ENCODE data around the gene OR2D2. TPM values are rescaled to one million over a fixed set of nuclear protein-coding genes. Genes with fewer than 3 reads are reported as not detected.

OR2D2 gene
- total RNA-seq, 1 experiment from 2014 or later: 0.20 TPM

DNA sequence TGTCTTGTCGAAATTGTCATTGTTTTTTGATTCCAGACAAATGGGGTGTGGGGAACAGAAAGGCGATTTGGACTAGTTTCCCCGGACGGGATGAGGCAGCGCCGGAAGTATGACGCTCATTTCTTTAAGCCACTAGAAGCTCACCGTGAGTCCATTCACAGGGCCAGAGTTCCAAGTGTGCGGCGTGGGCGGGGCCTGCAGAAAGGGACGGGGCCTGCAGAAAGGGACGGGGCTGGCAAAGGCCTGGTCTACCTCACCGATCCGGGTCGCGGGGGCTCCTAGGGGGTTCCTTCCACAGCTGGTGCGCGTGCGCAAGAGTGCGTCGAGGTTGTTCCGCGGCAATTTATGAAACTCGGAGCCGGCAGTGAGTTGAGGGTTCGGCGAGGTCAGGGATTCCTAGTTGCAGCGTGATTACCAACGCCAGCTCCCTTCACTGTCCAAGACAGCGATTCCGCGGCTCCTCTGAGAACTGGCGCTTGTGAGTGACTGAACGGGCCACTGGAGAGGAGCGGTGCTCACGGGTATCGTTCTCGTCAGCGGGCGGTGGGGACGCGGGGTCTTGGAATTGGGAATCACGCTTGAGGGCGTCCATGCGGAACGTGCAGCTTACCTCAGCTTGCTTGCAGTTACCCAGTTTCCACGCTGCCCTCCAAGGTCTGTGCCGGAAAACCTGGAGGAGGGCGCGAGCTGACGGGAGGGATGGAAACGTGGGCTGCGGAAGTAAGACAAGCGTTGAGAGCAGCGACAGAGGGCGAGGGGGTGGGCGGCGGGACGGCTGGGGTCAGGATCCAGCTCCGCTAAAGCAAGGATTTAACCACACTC is 34.1 kb upstream of the OR2D2 start, which contains the start of gene ZNF215 (continued):
- TF ChIP-seq REST (IDR thresholded peaks at IDR 0.05; ENCODE audit: low read depth) (no peak), CTCF (IDR thresholded peaks at IDR 0.05 in 2 of 3, conservative IDR thresholded peaks at IDR 0.05 in 1 of 3; ENCODE audit: borderline replicate concordance in 1 of 3, insufficient read depth in 1 of 3, low read depth in 2 of 3, low read length in 2 of 3) (no peak), SIN3A (IDR thresholded peaks at IDR 0.05; ENCODE audit: low read depth) (0 out of 2 replicates have a peak, but pooled peaks have one; percentile 51), ELF1 (IDR thresholded peaks at IDR 0.05; ENCODE audit: borderline replicate concordance, low read depth) (no peak), CBX3 (IDR thresholded peaks at IDR 0.05; ENCODE audit: low read depth) (no peak)
- TF ChIP-seq, protein P1, sequence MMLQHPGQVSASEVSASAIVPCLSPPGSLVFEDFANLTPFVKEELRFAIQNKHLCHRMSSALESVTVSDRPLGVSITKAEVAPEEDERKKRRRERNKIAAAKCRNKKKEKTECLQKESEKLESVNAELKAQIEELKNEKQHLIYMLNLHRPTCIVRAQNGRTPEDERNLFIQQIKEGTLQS (IDR thresholded peaks at IDR 0.05): no peak

Data from HCT116 (cell line).